Endothelial cell of umbilical vein (primary cell): ENCODE data around the gene GON4L. TPM values are rescaled to one million over a fixed set of nuclear protein-coding genes. Genes with fewer than 3 reads are reported as not detected.

Experiments used
- BruUV-seq: library from RNA; stranded (reverse); fragments of 400-500 nt; replicated peaks from 2 replicates; lab custom pipeline; 2021; lab: Mats Ljungman, UMichigan
- CTCF ChIA-PET: fragments of 300-600, 350-600 bp; sonication (Branson Sonifier 250); formaldehyde crosslinking; loops from one replicate; lab custom pipeline; 2021; ENCODE audit warnings: antibody characterized with exemption, inconsistent platforms; lab: Charles Lee
- POLR2A ChIA-PET: fragments of 300-600, 350-600 bp; sonication (Branson Sonifier 250); formaldehyde crosslinking; loops from one replicate; lab custom pipeline; 2021; ENCODE audit warnings: antibody characterized with exemption, inconsistent platforms; lab: Charles Lee
- DNase-seq: peaks from one replicate; pipeline ENCODE4 v3.0.0-alpha.2; 2011; ENCODE audit warnings: low read depth, low spot score
- FAIRE-seq: peaks from 2 replicates; lab custom pipeline; 2011; peaks lifted over from hg19 to GRCh38; lab: Jason Lieb, UNC
- H2AFZ ChIP-seq: 2 replicates; pipeline ENCODE4 v1.6.0; 2012; ENCODE audit warnings: low read depth, low read length, control low read depth, inconsistent platforms
- H3K27ac ChIP-seq: 2 replicates; pipeline ENCODE4 v1.5.1; 2011; ENCODE audit warnings: low read depth, mild to moderate bottlenecking, control low read depth, low read length, moderate library complexity; ENCODE audit not compliant: insufficient read depth
- H3K27me3 ChIP-seq, 2 experiments: 2 replicates each; pipeline versions ENCODE4 v1.6.0 to v1.6.1; 2011; ENCODE audit warnings: low read length in 2 of 2, mixed read lengths in 1 of 2; ENCODE audit not compliant: control insufficient read depth in 2 of 2, insufficient read depth in 2 of 2
- H3K36me3 ChIP-seq, 2 experiments: 2 replicates in 1 of 2; 3 replicates in 1 of 2; pipeline ENCODE4 v1.5.1; 2011; ENCODE audit warnings: low read length in 2 of 2, mild to moderate bottlenecking in 1 of 2, moderate library complexity in 1 of 2; ENCODE audit not compliant: control insufficient read depth in 2 of 2, insufficient read depth in 2 of 2; ENCODE audit errors: extremely low read depth in 1 of 2
- H3K4me1 ChIP-seq: 3 replicates; pipeline ENCODE4 v1.5.1; 2011; ENCODE audit warnings: mild to moderate bottlenecking, low read length; ENCODE audit not compliant: control insufficient read depth, insufficient read depth; ENCODE audit errors: extremely low read depth
- H3K4me2 ChIP-seq: 2 replicates; pipeline ENCODE4 v1.6.1; 2011; ENCODE audit warnings: low read length, control low read depth, mixed read lengths; ENCODE audit not compliant: insufficient read depth
- H3K4me3 ChIP-seq, 3 experiments: fragments of 200-600 bp in 1 of 3; sonication (generic), shearing (Covaris generic) in 1 of 3; replicated peaks in 1 of 3; 2 replicates each; pipeline ENCODE4 v1.5.1; 2011 to 2016; ENCODE audit warnings: control low read depth in 3 of 3, low read length in 3 of 3, mild to moderate bottlenecking in 2 of 3, inconsistent platforms in 1 of 3, low read depth in 1 of 3, moderate library complexity in 1 of 3; ENCODE audit not compliant: insufficient read depth in 1 of 3
- H3K79me2 ChIP-seq: 2 replicates; pipeline ENCODE4 v1.6.0; 2012; ENCODE audit warnings: low read length, inconsistent platforms; ENCODE audit not compliant: control insufficient read depth, insufficient read depth
- H3K9ac ChIP-seq: replicated peaks from 2 replicates; pipeline ENCODE3; 2011; ENCODE audit warnings: low read length, control low read depth; ENCODE audit not compliant: insufficient read depth; ENCODE audit errors: extremely low read depth
- H3K9me1 ChIP-seq: replicated peaks from 3 replicates; pipeline ENCODE4 v1.6.0; 2011; ENCODE audit warnings: mild to moderate bottlenecking, low read length; ENCODE audit not compliant: control insufficient read depth, insufficient read depth; ENCODE audit errors: extremely low read depth
- H3K9me3 ChIP-seq: replicated peaks from 2 replicates; pipeline ENCODE4 v1.5.1; 2012; ENCODE audit warnings: low read length, inconsistent platforms; ENCODE audit not compliant: control insufficient read depth, insufficient read depth
- H4K20me1 ChIP-seq: replicated peaks from 2 replicates; pipeline ENCODE3; 2011; ENCODE audit warnings: mild to moderate bottlenecking, low read length; ENCODE audit not compliant: control insufficient read depth, insufficient read depth; ENCODE audit errors: extremely low read depth
- dilution Hi-C: fragments of 300-500 bp; cut with MboI; formaldehyde crosslinking; loops from one replicate; pipeline ENCODE4 v1.15.0; 2019; ENCODE audit warnings: low sequenced_read_pairs; ENCODE audit not compliant: extremely low pct_ligation_motif_present
- intact Hi-C: fragments of 100-400 bp; cut with micrococcal nuclease; formaldehyde crosslinking; loops from one replicate; pipeline ENCODE4 v1.10.0; 2022
- polyA plus RNA-seq, 4 experiments: library from polyadenylated mRNA; depleted of rRNA in 3 of 4; stranded (reverse) in 3 of 4; unstranded in 1 of 4; fragments of >200 nt; gene quantifications; 2 replicates each; pipeline versions ENCODE4 v1.2.1 to v1.2.3, GENCODE V29; 2011 to 2012; ENCODE audit warnings: missing spikeins in 1 of 4
- total RNA-seq: library from RNA; stranded (reverse); gene quantifications from 2 replicates; pipeline ENCODE4 v1.2.3, GENCODE V29; 2021
- TF ChIP-seq, protein P1 (sequence below), 2 donors: IDR thresholded peaks; 1 replicate in 1 of 2; 2 replicates in 1 of 2; pipeline ENCODE4 v1.5.1; 2011; ENCODE audit warnings: low read length in 2 of 2, mild to moderate bottlenecking in 2 of 2, moderate library complexity in 2 of 2, control low read depth in 1 of 2, inconsistent platforms in 1 of 2, low read depth in 1 of 2; ENCODE audit not compliant: insufficient read depth in 1 of 2; ENCODE audit errors: extremely low read depth in 1 of 2
- TF ChIP-seq, protein P2 (sequence below): IDR thresholded peaks from 2 replicates; pipeline ENCODE4 v1.6.1; 2011; ENCODE audit not compliant: insufficient read depth, insufficient read length

Gene GON4L
- total and polyA plus RNA-seq, 2 donors (not counting 3 experiments of a cell fraction or from before 2014, with no cell fraction given): 30.5 to 58.7 TPM

- Histone ChIP-seq H4K20me1 (no peaks in the 10 kb centered on the region), H3K9ac (no peak overlapping the region), H3K4me2 (no peak overlapping the region), H3K27ac (no peak overlapping the region), H2AFZ (no peak overlapping the region), H3K4me1 (no peaks in the 10 kb centered on the region), H3K79me2 (no peaks in the 10 kb centered on the region), H3K4me3 (no peak overlapping the region), H3K36me3 (peaks cover 3% of the 10 kb centered on the region in 2 experiments), H3K27me3 (no peaks in the 10 kb centered on the region), H3K9me3 (no peaks in the 10 kb centered on the region), H3K9me1 (no peaks in the 10 kb centered on the region)
- intact Hi-C loops: loop anchor here (5.0 kb wide), 1 partner anchor 42 kb away; the partner anchor contains the start of genes DAP3 and YY1AP1
- dilution Hi-C loops: no loop called here
- ChIA-PET POLR2A (no interaction called here), CTCF (interaction anchor here (0.8 to 2.6 kb wide), 19 partner anchors 9 to 479 kb away, joined by 3 to 15 read pairs (median 4); no protein-coding TSS in a partner anchor)
- DNase-seq (peak; percentile 75), FAIRE-seq (peak; percentile 87)
- TF ChIP-seq, protein P1, sequence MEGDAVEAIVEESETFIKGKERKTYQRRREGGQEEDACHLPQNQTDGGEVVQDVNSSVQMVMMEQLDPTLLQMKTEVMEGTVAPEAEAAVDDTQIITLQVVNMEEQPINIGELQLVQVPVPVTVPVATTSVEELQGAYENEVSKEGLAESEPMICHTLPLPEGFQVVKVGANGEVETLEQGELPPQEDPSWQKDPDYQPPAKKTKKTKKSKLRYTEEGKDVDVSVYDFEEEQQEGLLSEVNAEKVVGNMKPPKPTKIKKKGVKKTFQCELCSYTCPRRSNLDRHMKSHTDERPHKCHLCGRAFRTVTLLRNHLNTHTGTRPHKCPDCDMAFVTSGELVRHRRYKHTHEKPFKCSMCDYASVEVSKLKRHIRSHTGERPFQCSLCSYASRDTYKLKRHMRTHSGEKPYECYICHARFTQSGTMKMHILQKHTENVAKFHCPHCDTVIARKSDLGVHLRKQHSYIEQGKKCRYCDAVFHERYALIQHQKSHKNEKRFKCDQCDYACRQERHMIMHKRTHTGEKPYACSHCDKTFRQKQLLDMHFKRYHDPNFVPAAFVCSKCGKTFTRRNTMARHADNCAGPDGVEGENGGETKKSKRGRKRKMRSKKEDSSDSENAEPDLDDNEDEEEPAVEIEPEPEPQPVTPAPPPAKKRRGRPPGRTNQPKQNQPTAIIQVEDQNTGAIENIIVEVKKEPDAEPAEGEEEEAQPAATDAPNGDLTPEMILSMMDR (IDR thresholded peaks at IDR 0.05; ENCODE audit: extremely low read depth in 1 of 2, insufficient read depth in 1 of 2, low read depth in 1 of 2, low read length in 2 of 2): peak; percentile 56 to 73
- TF ChIP-seq, protein P2, sequence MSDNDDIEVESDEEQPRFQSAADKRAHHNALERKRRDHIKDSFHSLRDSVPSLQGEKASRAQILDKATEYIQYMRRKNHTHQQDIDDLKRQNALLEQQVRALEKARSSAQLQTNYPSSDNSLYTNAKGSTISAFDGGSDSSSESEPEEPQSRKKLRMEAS: no peak
- no TSS peak for BruUV-seq
These were observed 127.7 kb downstream of the GON4L start for GRCh38 chr1:155729031-155729898.
